ENCODE measurements around the gene SYTL4.
A peak's percentile ranks its signal among the peaks of the same experiment; 100 is the strongest.

SYTL4 gene

DNA sequence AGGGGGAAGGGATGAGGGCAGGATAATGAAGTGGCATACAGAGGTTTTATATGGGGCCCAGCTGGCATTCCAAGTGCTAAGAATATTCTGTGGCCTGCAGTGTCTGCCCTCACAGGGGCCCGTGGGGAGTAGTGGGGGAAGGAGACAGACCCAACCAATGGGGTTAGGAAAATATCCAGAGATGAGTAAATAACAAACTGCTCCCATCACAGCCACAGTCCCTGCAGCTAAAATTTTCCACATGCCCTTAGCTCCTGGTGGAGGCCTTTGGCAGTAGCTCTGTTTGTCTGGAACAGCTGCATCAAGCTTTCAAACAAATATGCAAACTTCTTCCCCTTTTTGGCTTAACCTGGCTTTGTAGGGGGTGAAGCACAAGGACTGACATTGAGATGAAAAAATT lies 84.8 kb downstream of the SYTL4 start:
- DNase-seq = no peak

DNA sequence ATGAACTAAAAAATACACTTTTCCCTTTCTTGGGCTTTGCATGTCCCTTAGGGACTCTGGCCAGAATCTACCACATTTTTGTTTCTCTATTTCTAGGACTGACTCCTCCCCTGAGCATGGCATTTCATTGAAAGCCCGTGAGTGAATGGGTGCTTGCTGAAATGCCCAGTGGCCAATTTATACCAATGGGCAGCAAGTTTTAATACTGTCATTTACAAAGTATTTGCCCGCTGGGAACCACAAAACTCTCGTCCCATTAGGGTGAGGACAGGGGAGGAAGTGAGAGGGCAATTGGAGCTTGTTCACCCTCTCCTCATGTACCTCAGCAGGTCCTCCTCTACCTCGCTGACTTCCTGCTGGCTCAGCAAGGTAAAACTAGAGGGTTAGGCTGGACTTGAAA lies 86.8 kb downstream of the SYTL4 start:
- DNase-seq = no peak

DNA sequence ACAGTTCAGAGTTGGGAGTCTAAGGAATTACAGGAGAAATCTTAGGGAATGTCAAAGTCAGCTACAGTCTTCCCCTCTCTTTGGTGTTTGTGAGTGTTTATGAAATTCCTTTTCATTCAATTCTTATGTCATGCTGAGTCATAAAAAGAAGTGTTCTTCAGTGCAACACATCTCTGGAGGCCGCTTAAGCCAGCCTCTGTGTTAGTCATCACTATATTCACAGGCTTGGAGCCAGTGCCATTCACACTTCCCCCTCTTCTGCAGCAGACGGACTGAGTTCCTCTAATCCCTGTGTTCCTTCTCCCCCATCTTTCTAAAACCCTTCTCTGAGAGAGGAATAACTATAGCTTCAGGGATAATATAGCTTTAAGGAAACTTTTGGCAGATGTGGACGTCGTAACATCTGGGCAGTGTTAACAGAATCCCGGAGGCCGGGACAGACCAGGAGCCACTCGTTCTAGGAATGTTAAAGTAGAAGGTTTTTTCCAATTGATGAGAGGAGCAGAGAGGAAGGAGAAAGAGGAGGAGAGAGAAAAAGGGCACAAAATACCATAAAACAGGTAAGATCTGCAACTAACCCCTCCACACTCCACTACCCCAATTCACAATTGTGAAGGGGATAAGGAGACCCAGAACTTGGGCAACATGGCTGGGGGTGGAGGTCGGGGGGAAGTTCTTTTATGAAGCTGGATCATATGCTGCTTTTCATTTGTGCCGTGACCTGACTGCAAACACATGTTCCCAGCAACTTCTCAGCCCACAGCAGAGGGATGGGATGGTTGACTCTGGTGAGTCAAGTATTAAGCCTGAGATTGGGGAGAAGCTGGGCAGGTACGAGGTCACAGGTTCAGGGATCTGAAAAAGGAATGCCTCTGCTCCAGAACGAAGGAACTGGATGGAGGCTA lies 87.7 kb downstream of the SYTL4 start, which contains the start of gene SRPX2:
Gene SRPX2 (plus strand): TSS at position 244 of the 905 bp plus-strand sequence. CDS start 2,124 bp downstream, outside the sequence.
- DNase-seq = no peak

DNA sequence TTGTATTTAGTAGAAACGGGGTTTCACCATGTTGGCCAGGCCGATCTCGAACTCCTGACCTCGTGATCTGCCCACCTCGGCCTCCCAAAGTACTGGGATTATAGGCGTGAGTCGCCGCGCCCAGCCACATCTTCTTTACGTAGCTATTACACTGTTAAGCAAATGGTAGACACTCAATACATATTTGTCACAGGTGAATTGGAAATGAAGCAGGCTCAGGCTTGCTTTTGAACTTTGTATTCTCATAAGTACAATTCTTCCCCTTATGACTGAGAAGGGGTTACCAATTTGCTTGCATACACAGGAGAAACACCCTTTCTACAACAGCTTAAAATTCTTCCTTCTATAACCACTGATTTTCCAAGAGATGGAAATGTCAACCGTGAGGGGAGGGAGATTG lies 88.7 kb downstream of the SYTL4 start:
- DNase-seq = no peak

DNA sequence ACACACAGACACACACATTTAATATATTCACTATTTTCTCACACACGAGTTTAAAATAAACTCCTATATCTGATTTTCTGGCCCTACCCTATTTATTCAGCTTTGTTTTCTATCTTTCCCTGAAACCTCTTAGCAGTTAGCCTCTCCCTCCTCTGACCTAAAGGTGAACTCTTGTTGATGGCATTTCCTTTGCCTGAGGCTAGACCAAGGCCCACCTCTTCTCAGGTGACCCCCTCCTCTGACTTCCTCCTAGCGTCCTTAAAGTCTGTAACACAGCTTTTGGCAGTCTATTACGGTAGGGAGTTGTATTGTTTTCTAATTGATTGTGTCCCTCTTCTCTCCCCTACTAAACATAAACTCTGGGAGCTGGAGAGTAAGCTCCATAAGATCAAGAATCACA lies 89.6 kb downstream of the SYTL4 start:
- no peak for DNase-seq

DNA sequence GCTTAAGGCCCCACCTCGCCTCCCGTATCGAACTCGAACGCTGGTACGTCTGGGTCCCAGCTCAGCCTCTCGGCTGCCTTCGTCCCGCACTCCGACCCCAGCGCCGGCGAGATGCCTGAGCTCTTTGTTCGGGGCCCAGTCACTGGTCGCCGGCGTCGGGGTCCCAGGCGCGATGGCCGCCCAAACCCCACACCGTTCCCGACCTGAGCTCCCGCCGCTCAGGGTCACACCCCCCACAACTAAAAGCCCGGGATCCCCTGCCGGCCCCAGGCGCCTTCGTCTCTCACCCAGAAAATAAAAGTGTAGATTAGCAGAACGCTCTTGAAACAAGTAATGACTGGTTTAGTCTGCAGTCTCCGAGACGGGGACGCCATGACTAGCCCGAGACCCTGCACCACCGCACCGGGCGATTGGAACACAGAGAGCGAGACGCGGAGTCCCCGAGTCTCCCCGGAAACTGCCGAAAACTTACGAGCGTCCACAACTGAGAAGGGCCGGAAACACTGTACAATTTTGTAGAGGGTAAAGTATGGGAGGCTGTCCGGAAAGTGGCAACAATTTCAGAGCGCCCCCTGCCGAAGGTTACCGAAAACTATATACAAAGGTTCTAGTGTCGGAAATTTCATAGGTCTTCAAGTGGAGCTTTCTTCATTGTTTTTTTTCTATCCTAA lies 95.5 kb downstream of the SYTL4 start, which contains the start of gene TSPAN6:
Gene TSPAN6 (minus strand): TSS at position 486 of the 671 bp plus-strand sequence. CDS start 112 bp downstream, at position 374.
- peak; percentile 78 to 79 for DNase-seq

DNA sequence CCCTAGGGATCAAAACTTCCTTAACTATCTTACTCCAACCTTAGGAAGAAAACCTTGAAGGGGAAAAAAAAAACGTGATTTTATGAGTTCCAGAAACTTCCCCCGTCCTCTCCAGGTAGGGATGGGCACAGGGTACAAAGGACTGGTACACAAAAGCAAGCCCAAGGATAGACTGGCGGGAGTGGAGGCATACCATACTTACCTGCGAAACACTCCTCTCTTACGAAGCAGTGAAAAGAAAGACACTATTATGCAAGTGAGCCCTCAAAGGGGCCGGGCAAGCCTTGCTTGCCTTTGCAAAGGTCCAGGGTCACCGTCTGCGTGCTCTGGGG lies 96.0 kb downstream of the SYTL4 start:
- DNase-seq = no peak

DNA sequence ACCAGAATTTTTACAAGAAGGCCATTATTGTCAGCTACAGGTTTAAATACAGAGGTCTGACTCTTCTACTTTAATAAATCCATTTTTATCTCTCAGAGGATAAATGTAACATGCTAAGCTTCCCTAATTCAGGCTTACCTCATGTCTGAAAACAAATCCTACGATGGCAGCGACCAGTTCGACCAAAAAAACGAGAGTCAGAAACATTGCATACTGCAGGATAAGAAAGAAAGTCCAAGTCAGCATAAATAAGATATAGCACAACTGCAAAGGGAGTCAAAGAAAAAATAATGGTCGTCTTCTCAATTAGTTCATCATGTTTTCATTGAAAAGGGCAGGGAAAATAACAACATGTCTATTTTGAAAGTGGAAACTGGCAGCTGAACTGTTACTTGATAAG lies 96.9 kb downstream of the SYTL4 start:
- DNase-seq = no peak

DNA sequence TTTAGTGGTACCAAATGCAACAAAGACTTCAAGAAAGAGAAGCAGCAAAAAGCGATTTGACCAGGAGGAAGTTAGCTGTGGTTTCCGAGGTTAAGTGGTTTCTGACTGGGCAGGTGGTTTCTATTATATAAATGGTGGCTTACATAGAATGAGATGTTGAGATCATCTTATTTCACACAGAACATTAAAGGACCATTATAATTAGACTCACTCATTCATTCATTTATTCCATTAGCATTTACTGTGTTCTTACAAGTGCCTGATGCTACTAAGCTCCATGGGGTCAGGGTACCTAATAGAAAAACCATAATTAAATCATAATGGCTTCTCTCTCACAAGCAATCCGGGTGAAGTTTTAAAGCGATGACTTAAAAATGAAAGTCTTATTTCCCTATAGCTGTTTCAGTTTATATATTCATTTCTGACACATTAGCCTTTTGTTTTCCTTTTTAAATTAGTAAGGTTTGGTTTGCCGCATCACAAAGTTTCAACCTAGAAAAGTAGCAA lies 105.9 kb downstream of the SYTL4 start:
- peak in 1 of 2 donors; percentile 6 for DNase-seq

Data from CD4-positive, alpha-beta T cell treated with Interleukin-4 for 1 hour (primary cell).